Choroid plexus epithelial cell (primary cell): ENCODE measurements around the gene TRIM2.

Experiments used
- DNase-seq: peaks from one replicate; pipeline ENCODE4 v3.0.0-alpha.2; 2010; ENCODE audit warnings: low read depth
- H3K4me3 ChIP-seq: 2 replicates; pipeline ENCODE4 v1.5.1; 2011; ENCODE audit warnings: low read depth, mild to moderate bottlenecking, control low read depth, low read length, moderate library complexity
- TF ChIP-seq, protein P1 (sequence below): conservative IDR thresholded peaks from 2 replicates; pipeline ENCODE4 v1.5.1; 2011; ENCODE audit warnings: low read depth, mild to moderate bottlenecking, control low read depth, inconsistent platforms, low read length, moderate library complexity

The TRIM2 gene

DNA sequence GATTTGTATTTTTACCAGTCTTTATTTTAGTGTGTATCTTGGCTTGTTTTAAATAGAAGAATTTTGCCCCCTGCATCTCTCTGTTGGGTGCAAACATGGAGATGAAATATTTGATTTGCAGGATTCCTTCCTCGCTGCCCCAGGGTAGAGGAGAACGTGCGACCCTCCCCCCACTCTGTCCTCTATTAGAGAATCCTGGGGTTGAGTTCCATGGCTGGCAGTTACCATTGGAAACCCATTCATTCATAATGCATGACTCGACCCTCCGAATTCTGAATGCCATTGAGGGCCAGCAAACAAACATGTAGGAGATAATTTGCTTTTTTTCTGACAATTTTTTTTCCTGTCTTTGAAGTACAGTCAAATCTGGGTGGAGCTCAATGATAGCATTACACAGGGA, 53.7 kb downstream of the TRIM2 start:
- H3K4me3 ChIP-seq, result no peak overlapping the region
- no peak for DNase-seq
- TF ChIP-seq, protein P1, sequence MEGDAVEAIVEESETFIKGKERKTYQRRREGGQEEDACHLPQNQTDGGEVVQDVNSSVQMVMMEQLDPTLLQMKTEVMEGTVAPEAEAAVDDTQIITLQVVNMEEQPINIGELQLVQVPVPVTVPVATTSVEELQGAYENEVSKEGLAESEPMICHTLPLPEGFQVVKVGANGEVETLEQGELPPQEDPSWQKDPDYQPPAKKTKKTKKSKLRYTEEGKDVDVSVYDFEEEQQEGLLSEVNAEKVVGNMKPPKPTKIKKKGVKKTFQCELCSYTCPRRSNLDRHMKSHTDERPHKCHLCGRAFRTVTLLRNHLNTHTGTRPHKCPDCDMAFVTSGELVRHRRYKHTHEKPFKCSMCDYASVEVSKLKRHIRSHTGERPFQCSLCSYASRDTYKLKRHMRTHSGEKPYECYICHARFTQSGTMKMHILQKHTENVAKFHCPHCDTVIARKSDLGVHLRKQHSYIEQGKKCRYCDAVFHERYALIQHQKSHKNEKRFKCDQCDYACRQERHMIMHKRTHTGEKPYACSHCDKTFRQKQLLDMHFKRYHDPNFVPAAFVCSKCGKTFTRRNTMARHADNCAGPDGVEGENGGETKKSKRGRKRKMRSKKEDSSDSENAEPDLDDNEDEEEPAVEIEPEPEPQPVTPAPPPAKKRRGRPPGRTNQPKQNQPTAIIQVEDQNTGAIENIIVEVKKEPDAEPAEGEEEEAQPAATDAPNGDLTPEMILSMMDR, result no peak

GRCh38 chr4:153258750-153259149, 54.5 kb downstream of the TRIM2 start:
- TF ChIP-seq, protein P1, result no peak
- no peak for DNase-seq
- no peak overlapping the region for H3K4me3 ChIP-seq

- no peak overlapping the region for H3K4me3 ChIP-seq
Measured at GRCh38 chr4:153259661-153260060, 55.4 kb downstream of the TRIM2 start.

GRCh38 chr4:153260132-153260531, 55.9 kb downstream of the TRIM2 start:
- TF ChIP-seq, protein P1, result no peak
- DNase-seq, result no peak
- no peak overlapping the region for H3K4me3 ChIP-seq

More at GRCh38 chr4:153259661-153260060, 55.4 kb downstream of the TRIM2 start:
- no peak for DNase-seq
- TF ChIP-seq, protein P1, result no peak

GRCh38 chr4:153260553-153261300, 56.5 kb downstream of the TRIM2 start:
- H3K4me3 ChIP-seq, result no peak overlapping the region
- no peak for DNase-seq
- TF ChIP-seq, protein P1, result no peak

DNA sequence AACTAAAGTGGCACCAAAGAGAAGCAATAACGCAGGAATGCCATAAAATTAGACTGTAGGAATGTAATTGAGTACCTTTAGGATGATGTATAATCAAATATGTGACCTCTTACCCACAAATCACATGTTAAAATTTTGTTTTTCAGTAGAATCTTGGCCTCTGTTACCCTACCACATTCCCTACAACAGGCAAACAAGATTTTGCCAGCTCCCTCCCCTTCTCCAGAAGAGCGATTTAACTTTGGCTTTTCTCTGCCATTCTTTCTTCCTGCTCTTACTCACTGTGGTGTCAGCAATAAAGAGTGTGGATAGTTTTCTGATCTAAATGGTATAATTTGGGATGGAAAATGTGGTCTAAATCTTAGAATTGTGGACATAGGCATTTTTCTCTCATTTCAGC, 57.2 kb downstream of the TRIM2 start:
- DNase-seq, result no peak
- H3K4me3 ChIP-seq, result no peak overlapping the region
- TF ChIP-seq, protein P1, result no peak

DNA sequence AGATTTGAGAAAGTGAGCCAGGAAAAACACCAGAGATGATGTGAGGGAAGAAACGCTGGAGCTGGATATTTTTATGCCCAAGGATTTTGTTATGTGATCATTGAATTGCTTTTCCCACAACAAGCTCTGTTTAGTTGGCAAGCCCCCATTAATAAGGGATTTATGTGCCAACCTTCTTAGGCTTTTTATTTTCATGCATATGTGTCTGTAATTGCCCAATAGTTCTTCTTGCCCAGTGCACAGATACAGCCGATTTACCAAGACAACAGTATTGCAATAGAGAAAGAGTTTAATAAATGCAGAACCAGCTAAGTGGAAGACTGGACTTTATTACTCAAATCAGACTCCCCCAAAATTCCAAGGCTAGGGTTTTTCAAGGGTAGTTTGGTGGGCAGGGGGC, 57.7 kb downstream of the TRIM2 start:
- TF ChIP-seq, protein P1, result no peak

More for the DNA sequence above, 57.7 kb downstream of the TRIM2 start:
- no peak overlapping the region for H3K4me3 ChIP-seq
- no peak for DNase-seq
